ENCODE measurements around the gene DCDC1.

DCDC1 gene

GRCh38 chr11:30852645-30853044 lies 516.9 kb downstream of the DCDC1 start:
- in situ Hi-C loops (cut with HindIII; ENCODE audit: low pct_ligation_motif_present, low pct_unique_long_range_greater_than_20kb, low sequenced_read_pairs), result no loop called here
- DNase-seq, result no peak

- in situ Hi-C loops (cut with HindIII; ENCODE audit: low pct_ligation_motif_present, low pct_unique_long_range_greater_than_20kb, low sequenced_read_pairs), result no loop called here
- DNase-seq, result no peak
Observed at GRCh38 chr11:30852091-30852490, 517.4 kb downstream of the DCDC1 start.

GRCh38 chr11:30837252-30837651 lies 532.3 kb downstream of the DCDC1 start:
- in situ Hi-C loops (cut with HindIII; ENCODE audit: low pct_ligation_motif_present, low pct_unique_long_range_greater_than_20kb, low sequenced_read_pairs), result no loop called here
- DNase-seq, result no peak

- in situ Hi-C loops (cut with HindIII; ENCODE audit: low pct_ligation_motif_present, low pct_unique_long_range_greater_than_20kb, low sequenced_read_pairs), result no loop called here
- no peak for DNase-seq
Observed at GRCh38 chr11:30832831-30833230, 536.7 kb downstream of the DCDC1 start.

GRCh38 chr11:30830681-30831080 lies 538.9 kb downstream of the DCDC1 start:
- in situ Hi-C loops (cut with HindIII; ENCODE audit: low pct_ligation_motif_present, low pct_unique_long_range_greater_than_20kb, low sequenced_read_pairs), result no loop called here
- DNase-seq, result no peak

- in situ Hi-C loops (cut with HindIII; ENCODE audit: low pct_ligation_motif_present, low pct_unique_long_range_greater_than_20kb, low sequenced_read_pairs), result no loop called here
- DNase-seq, result no peak
Observed at GRCh38 chr11:30826911-30827310, 542.6 kb downstream of the DCDC1 start.

GRCh38 chr11:30825723-30826122 lies 543.8 kb downstream of the DCDC1 start:
- in situ Hi-C loops (cut with HindIII; ENCODE audit: low pct_ligation_motif_present, low pct_unique_long_range_greater_than_20kb, low sequenced_read_pairs), result no loop called here
- no peak for DNase-seq

- in situ Hi-C loops (cut with HindIII; ENCODE audit: low pct_ligation_motif_present, low pct_unique_long_range_greater_than_20kb, low sequenced_read_pairs), result no loop called here
Observed at GRCh38 chr11:30823119-30823518, 546.4 kb downstream of the DCDC1 start.

GRCh38 chr11:30821438-30821965 lies 548.0 kb downstream of the DCDC1 start:
- in situ Hi-C loops (cut with HindIII; ENCODE audit: low pct_ligation_motif_present, low pct_unique_long_range_greater_than_20kb, low sequenced_read_pairs), result no loop called here
- no peak for DNase-seq

More at GRCh38 chr11:30823119-30823518, 546.4 kb downstream of the DCDC1 start:
- DNase-seq, result no peak

GRCh38 chr11:30818721-30819120 lies 550.8 kb downstream of the DCDC1 start:
- DNase-seq, result no peak
- in situ Hi-C loops (cut with HindIII; ENCODE audit: low pct_ligation_motif_present, low pct_unique_long_range_greater_than_20kb, low sequenced_read_pairs), result no loop called here

- in situ Hi-C loops (cut with HindIII; ENCODE audit: low pct_ligation_motif_present, low pct_unique_long_range_greater_than_20kb, low sequenced_read_pairs), result no loop called here
- DNase-seq, result no peak
Observed at GRCh38 chr11:30816959-30817880, 552.3 kb downstream of the DCDC1 start.

- in situ Hi-C loops (cut with HindIII; ENCODE audit: low pct_ligation_motif_present, low pct_unique_long_range_greater_than_20kb, low sequenced_read_pairs), result no loop called here
- no peak for DNase-seq
Observed at GRCh38 chr11:30815619-30816018, 553.9 kb downstream of the DCDC1 start.

- in situ Hi-C loops (cut with HindIII; ENCODE audit: low pct_ligation_motif_present, low pct_unique_long_range_greater_than_20kb, low sequenced_read_pairs), result no loop called here
- DNase-seq, result no peak
Observed at GRCh38 chr11:30814737-30815136, 554.8 kb downstream of the DCDC1 start.

All from ACHN (cell line).